Fibroblast of lung (primary cell): ENCODE data around the gene MCOLN2. TPM values are rescaled to one million over a fixed set of nuclear protein-coding genes. Genes with fewer than 3 reads are reported as not detected.

ENCODE experiments used
- DNase-seq, 2 donors: peaks; one replicate each; pipeline versions ENCODE4 v3.0.0 to v3.0.0-alpha.2; 2010; ENCODE audit warnings: low read depth in 2 of 2
- H2AFZ ChIP-seq: 2 replicates; pipeline ENCODE4 v1.5.1; 2012; ENCODE audit warnings: low read length, control low read depth, inconsistent platforms
- H3K27ac ChIP-seq: 2 replicates; pipeline ENCODE4 v1.5.1; 2011; ENCODE audit warnings: low read length, control low read depth; ENCODE audit not compliant: insufficient read depth
- H3K27me3 ChIP-seq: 2 replicates; pipeline ENCODE4 v1.5.1; 2011; ENCODE audit warnings: mild to moderate bottlenecking, low read length; ENCODE audit not compliant: control insufficient read depth, insufficient read depth
- H3K36me3 ChIP-seq: 2 replicates; pipeline ENCODE4 v1.5.1; 2011; ENCODE audit warnings: low read length; ENCODE audit not compliant: control insufficient read depth, insufficient read depth
- H3K4me1 ChIP-seq: 2 replicates; pipeline ENCODE4 v1.5.1; 2011; ENCODE audit warnings: low read length; ENCODE audit not compliant: control insufficient read depth, insufficient read depth; ENCODE audit errors: extremely low read depth
- H3K4me2 ChIP-seq: 2 replicates; pipeline ENCODE4 v1.5.1; 2011; ENCODE audit warnings: low read length, control low read depth; ENCODE audit not compliant: insufficient read depth; ENCODE audit errors: extremely low read depth
- H3K4me3 ChIP-seq, 4 experiments: fragments of 200-600 bp in 1 of 4; sonication (generic) in 1 of 4; replicated peaks in 1 of 4; 2 replicates each; pipeline ENCODE4 v1.5.1; 2011 to 2016; ENCODE audit warnings: low read length in 4 of 4, low read depth in 3 of 4, mild to moderate bottlenecking in 3 of 4, control low read depth in 2 of 4, inconsistent platforms in 1 of 4, mixed read lengths in 1 of 4; ENCODE audit not compliant: insufficient read depth in 1 of 4; ENCODE audit errors: control extremely low read depth in 1 of 4
- H3K79me2 ChIP-seq: 2 replicates; pipeline ENCODE4 v1.5.1; 2012; ENCODE audit warnings: mild to moderate bottlenecking, low read length, inconsistent platforms; ENCODE audit not compliant: control insufficient read depth, insufficient read depth
- H3K9ac ChIP-seq: 2 replicates; pipeline ENCODE4 v1.5.1; 2011; ENCODE audit warnings: mild to moderate bottlenecking, low read length, control low read depth; ENCODE audit not compliant: insufficient read depth
- H3K9me3 ChIP-seq: 2 replicates; pipeline ENCODE4 v1.5.1; 2012; ENCODE audit warnings: low read depth, low read length; ENCODE audit not compliant: control insufficient read depth, insufficient read depth
- H4K20me1 ChIP-seq: 2 replicates; pipeline ENCODE4 v1.5.1; 2011; ENCODE audit warnings: low read length; ENCODE audit not compliant: control insufficient read depth, insufficient read depth; ENCODE audit errors: extremely low read depth
- EZH2 ChIP-seq: IDR thresholded peaks from 2 replicates; pipeline ENCODE4 v1.5.1; 2012; ENCODE audit warnings: low read length, control low read depth, mild to moderate bottlenecking; ENCODE audit errors: missing control alignments
- polyA plus RNA-seq, 2 donors: library from polyadenylated mRNA; depleted of rRNA in 1 of 2; stranded (reverse) in 1 of 2; unstranded in 1 of 2; fragments of >200 nt; gene quantifications; 2 replicates each; pipeline ENCODE4 v1.2.1, GENCODE V29; 2011 to 2012; ENCODE audit warnings: missing spikeins in 1 of 2
- total RNA-seq: library from RNA; depleted of rRNA; stranded (reverse); fragments of >200 nt; gene quantifications from 2 replicates; pipeline ENCODE4 v1.2.1, GENCODE V29; 2014
- TF ChIP-seq, protein P1 (sequence below), 2 donors: IDR thresholded peaks in 1 of 2; conservative IDR thresholded peaks in 1 of 2; 1 replicate in 1 of 2; 2 replicates in 1 of 2; pipeline ENCODE4 v1.5.1; 2011 to 2012; ENCODE audit warnings: low read length in 2 of 2, control low read depth in 1 of 2, inconsistent platforms in 1 of 2, low read depth in 1 of 2, mild to moderate bottlenecking in 1 of 2

The MCOLN2 gene
- total and polyA plus RNA-seq, 2 donors (not counting 1 experiment from before 2014, with no cell fraction given): 0.44 to 1.5 TPM

- Histone ChIP-seq H3K4me3 (no peak overlapping the region), H3K36me3 (no peaks in the 10 kb centered on the region), H3K4me1 (peaks cover 5% of the 10 kb centered on the region), H3K9ac (no peak overlapping the region), H4K20me1 (no peaks in the 10 kb centered on the region), H3K9me3 (no peaks in the 10 kb centered on the region), H3K4me2 (no peak overlapping the region), H3K27me3 (no peaks in the 10 kb centered on the region), H3K79me2 (no peaks in the 10 kb centered on the region), H2AFZ (no peak overlapping the region), H3K27ac (no peak overlapping the region)
- no peak for TF ChIP-seq EZH2
- TF ChIP-seq, protein P1, sequence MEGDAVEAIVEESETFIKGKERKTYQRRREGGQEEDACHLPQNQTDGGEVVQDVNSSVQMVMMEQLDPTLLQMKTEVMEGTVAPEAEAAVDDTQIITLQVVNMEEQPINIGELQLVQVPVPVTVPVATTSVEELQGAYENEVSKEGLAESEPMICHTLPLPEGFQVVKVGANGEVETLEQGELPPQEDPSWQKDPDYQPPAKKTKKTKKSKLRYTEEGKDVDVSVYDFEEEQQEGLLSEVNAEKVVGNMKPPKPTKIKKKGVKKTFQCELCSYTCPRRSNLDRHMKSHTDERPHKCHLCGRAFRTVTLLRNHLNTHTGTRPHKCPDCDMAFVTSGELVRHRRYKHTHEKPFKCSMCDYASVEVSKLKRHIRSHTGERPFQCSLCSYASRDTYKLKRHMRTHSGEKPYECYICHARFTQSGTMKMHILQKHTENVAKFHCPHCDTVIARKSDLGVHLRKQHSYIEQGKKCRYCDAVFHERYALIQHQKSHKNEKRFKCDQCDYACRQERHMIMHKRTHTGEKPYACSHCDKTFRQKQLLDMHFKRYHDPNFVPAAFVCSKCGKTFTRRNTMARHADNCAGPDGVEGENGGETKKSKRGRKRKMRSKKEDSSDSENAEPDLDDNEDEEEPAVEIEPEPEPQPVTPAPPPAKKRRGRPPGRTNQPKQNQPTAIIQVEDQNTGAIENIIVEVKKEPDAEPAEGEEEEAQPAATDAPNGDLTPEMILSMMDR (conservative IDR thresholded peaks at IDR 0.05 in 1 of 2, IDR thresholded peaks at IDR 0.05 in 1 of 2; ENCODE audit: low read depth in 1 of 2, low read length in 2 of 2): no peak
- no peak for DNase-seq
Measured at GRCh38 chr1:84956655-84957054, 40.3 kb downstream of the MCOLN2 start.

GRCh38 chr1:84956097-84956496, 40.8 kb downstream of the MCOLN2 start:
- Histone ChIP-seq H3K79me2 (no peaks in the 10 kb centered on the region), H3K4me3 (no peak overlapping the region), H3K4me2 (no peak overlapping the region), H3K4me1 (peaks cover 5% of the 10 kb centered on the region), H3K9ac (no peak overlapping the region), H3K27me3 (no peaks in the 10 kb centered on the region), H3K36me3 (no peaks in the 10 kb centered on the region), H3K9me3 (no peaks in the 10 kb centered on the region), H4K20me1 (no peaks in the 10 kb centered on the region), H2AFZ (no peak overlapping the region), H3K27ac (no peak overlapping the region)
- no peak for TF ChIP-seq EZH2
- TF ChIP-seq, protein P1 (conservative IDR thresholded peaks at IDR 0.05 in 1 of 2, IDR thresholded peaks at IDR 0.05 in 1 of 2; ENCODE audit: low read depth in 1 of 2, low read length in 2 of 2): no peak
- DNase-seq: no peak

GRCh38 chr1:84949664-84950063, 47.2 kb downstream of the MCOLN2 start:
- TF ChIP-seq EZH2: no peak
- TF ChIP-seq, protein P1 (conservative IDR thresholded peaks at IDR 0.05 in 1 of 2, IDR thresholded peaks at IDR 0.05 in 1 of 2; ENCODE audit: low read depth in 1 of 2, low read length in 2 of 2): no peak
- Histone ChIP-seq H4K20me1 (no peaks in the 10 kb centered on the region), H2AFZ (no peak overlapping the region), H3K27me3 (no peaks in the 10 kb centered on the region), H3K27ac (no peak overlapping the region), H3K79me2 (no peaks in the 10 kb centered on the region), H3K36me3 (no peaks in the 10 kb centered on the region), H3K9ac (no peak overlapping the region), H3K9me3 (no peaks in the 10 kb centered on the region), H3K4me1 (peaks cover 6% of the 10 kb centered on the region), H3K4me3 (no peak overlapping the region), H3K4me2 (no peak overlapping the region)
- DNase-seq: no peak
